HL-60/S4 (cell line): ENCODE measurements around the gene ZBED4.
"Not testable (repeated sequence)": the region's sequence is repeated elsewhere in the genome, so short reads cannot be mapped to it uniquely, and the experiment has no call there.

Experiments used
- in situ Hi-C: fragments of 300-500 bp; cut with MboI; formaldehyde crosslinking; loops from 2 replicates; pipeline ENCODE4 v1.14.3; 2022; ENCODE audit warnings: low sequenced_read_pairs

Gene ZBED4

DNA sequence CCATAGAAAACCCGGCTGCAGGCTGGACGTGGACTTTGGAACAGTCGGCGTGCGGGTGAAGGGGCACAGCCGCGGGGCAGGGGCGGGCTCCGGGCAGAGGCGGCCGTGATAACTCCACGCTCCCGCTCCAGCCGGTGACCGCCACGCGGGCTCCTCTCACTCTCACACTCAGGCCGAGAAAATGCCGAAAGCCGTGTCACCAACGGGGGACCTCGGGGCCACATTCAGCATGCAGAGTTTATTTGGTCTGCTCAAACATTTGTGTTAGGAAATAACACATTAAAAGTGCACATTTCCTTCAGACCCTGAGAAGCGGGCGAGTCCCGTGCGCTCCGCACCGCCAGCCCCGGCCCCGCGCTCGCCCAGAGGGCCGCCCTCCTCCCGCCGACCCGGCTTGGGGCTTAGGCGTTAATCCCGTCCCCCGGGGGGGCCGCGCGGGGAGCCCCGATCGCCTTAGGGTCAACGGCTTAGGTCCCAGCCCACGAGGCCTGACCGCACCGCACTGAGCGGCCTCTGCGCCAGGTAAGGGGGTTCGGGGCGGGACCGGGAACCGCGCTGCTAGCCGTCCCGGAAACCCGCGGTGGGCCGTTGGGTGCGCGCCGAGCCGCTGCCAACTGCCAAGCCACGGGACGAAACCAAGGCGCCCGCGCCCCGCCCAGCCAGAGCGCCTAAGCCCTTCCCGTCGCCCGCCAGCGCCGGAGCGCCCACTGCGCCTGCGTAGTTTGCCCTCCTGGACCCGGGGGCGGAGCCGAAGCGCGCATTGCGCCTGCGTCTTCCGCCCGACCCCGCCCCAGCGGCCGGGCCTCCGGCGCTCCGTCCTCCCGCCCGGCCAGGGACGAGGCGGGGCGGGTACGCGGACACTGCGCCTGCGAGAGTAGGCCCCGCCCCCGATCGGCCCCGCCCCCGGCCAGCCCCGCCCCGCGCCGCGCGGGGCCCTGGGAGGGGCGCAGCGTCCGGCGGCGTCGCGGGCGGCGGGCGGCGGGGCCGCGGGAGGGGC, at the start of gene ZBED4:
ZBED4 (plus strand) TSS at position 947 of the 997 bp plus-strand sequence. CDS start 29,819 bp downstream, outside the sequence.
- in situ Hi-C loops, result no loop called here

- in situ Hi-C loops, result no loop called here
These were observed 46.5 kb upstream of the ZBED4 start for GRCh38 chr22:49807129-49807528.

DNA sequence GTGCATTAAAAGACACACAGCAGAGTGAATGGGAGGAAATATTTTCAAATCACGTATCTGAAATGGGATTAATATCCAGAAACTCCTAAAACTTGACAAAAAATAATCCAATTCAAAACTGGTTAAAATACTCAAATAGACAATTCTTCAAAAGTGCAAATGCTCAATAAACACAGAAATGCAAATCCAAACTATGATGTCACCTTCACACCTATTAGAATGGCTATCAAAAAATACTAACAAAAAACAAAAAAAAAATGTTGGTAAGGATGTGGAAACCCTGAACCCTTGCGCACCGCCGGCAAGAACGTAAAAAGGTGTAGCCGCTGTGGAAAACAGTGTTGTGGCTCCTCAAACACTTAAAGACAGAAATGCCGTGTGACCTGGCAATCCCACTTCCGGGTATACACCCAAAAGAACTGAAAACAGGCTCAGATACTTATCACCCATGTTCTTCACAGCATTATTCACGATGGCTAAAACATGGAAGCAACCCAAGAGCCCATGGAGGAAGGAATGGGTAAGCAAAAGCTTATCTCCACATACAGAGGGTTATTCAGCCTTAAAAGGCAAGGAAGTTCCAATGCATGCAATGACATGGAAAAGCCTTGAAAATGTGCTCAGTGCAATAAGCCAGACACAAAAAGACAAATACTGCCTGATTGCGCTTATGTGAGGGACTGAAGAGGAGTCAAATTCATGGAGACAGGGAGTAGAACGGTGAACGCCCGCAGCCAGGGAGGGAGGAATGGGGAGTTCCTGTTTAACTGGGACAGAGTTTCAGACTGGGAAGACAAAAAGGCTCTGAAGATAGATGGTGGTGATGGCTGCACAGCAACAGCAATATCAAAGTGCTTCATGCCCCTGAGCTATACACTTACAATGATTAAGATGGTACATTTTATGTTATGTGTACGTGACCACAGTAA, 45.6 kb upstream of the ZBED4 start:
- in situ Hi-C loops, result no loop called here

GRCh38 chr22:49810363-49811019, 43.2 kb upstream of the ZBED4 start:
- in situ Hi-C loops, result no loop called here

GRCh38 chr22:49811020-49811791, 42.4 kb upstream of the ZBED4 start:
- in situ Hi-C loops, result no loop called here

DNA sequence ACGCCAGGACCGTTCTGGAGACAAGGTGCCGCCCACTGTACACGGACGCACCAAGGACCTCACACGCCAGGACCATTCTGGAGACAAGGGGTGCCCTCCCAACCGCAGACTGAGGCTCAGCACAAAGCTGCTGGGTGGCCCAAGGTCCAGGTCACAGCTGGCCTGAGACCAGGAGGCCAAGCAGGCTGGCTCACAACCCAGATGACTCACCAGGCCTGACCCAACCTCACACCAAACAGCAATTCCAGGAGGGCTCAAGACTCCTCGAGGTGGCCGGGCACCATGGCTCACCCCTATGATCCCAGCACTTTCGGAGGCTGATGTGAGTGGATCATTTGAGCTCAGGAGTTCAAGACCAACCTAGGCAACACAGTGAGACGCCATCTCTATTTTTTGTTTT, 40.8 kb upstream of the ZBED4 start:
- in situ Hi-C loops, result no loop called here

- in situ Hi-C loops, result no loop called here
These were observed 39.4 kb upstream of the ZBED4 start for GRCh38 chr22:49814164-49814686.

GRCh38 chr22:49814856-49815255, 38.8 kb upstream of the ZBED4 start:
- in situ Hi-C loops, result no loop called here

DNA sequence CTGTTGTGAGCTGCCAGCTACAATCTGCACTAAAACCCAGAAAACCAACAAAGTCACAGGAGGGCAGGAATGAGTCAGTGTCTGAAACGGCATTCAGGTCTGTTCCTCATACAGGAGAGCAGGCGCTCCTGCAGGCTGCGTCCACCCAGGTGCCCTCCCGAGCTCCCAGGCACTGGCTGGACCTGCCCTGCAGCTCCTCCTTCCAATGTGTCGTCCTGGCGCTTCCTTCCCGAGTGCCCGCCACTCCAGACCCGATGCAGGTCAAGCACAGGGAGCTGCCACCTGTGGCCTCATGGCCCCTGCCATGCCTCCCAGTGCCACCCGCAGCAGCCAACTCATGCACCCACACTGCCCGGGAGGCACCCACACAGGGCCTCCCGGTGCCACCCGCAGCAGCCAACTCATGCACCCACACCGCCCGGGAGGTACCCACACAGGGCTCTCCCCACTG, 38.0 kb upstream of the ZBED4 start:
- in situ Hi-C loops, result no loop called here

- in situ Hi-C loops, result no loop called here
These were observed 36.3 kb upstream of the ZBED4 start for GRCh38 chr22:49817359-49817758.

DNA sequence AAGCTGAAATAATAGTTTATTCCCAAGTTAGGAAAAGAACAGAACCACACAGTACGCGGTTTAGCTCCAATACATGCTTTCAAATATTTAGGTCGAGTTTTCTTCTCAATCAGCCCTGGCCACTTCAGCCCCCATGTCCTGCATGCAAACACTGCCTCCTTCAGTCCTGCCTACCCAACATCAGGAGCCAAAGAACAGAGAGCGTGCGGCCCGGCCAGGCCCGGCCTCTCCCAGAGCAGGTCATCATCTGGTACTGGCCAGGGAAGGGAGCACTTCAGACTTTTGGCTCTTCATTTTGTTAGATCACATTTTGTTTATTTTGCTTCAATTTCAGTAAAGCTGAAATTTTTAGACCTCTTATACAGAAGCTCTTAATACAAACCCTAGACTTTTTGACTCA, 32.7 kb upstream of the ZBED4 start:
- in situ Hi-C loops, result no loop called here

DNA sequence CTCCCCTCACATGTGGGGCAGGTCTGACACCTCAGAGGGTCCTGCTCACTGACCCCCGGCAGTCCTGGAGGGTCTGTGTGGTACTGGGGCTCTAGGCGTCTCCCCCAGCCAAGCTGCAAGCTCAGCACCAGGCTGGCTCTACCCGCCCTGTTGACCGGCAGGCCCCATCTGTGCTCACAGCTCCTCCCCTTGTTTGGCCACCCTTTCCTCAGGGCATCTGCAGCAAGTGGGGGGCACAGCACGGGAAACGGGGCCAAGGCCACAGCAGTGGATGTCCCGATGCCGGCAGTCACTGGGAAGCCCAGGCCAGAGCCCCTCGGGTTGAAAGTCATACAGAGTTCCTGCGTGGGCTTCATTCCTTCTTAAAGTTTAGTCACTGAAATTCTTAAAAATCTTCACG, 31.9 kb upstream of the ZBED4 start:
- in situ Hi-C loops, result not testable (repeated sequence)

DNA sequence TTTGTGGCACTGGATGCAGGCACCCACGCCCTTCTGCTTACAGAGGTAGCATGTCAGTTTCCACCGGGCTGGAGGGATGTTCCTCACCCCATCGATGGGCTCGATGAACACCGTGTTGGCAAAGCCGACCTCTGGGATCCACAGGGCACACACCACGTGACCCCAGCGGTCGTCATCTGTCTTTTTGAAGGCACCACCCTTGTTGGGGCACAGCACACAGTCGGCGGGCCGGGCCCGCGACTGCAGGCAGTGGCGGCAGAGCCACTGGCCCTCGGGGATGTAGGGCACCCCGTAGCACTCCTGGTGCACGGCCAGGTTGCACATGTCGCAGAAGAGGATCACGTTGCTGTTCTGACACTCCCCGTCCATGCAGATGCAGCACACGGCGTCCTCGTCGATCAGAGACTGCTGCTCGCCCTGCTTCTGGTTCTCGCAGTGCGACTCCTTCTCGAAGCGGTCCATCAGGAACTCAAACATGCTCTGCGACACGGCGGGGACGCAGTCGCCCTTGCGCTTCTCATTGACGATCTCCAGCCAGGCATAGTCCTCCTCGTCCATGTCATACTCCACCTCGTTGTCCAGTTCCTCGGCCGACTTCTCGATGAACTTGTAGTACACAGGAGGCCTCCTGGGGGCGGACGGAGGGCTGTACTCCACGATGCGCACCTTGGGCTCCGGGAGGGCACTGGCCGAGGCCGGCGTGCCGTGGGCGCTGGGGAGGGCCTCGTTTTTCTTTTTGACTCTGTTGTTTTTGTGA, 30.2 kb upstream of the ZBED4 start:
- in situ Hi-C loops, result no loop called here

GRCh38 chr22:49824185-49824925, 29.3 kb upstream of the ZBED4 start:
- in situ Hi-C loops, result no loop called here

DNA sequence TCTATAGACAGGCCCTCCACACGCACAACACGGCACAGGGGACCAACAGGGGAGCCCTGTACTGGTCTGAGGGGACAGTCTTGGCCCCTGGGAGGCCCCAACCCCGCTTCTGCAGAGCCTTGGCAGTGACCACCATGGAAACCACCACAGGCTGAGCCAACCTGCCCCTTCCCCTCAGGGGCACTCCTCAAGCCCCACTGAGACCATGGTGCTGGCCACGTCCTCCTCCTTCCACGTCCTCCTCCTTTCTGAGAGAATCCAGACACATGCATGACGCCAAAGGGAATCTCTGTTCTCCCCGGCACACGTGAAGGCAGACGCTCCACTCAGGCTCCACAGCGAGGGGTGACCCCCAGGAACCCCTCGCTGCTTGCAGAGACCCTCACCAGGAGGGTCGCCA, 28.7 kb upstream of the ZBED4 start:
- in situ Hi-C loops, result no loop called here

GRCh38 chr22:49825436-49825835, 28.2 kb upstream of the ZBED4 start:
- in situ Hi-C loops, result no loop called here

DNA sequence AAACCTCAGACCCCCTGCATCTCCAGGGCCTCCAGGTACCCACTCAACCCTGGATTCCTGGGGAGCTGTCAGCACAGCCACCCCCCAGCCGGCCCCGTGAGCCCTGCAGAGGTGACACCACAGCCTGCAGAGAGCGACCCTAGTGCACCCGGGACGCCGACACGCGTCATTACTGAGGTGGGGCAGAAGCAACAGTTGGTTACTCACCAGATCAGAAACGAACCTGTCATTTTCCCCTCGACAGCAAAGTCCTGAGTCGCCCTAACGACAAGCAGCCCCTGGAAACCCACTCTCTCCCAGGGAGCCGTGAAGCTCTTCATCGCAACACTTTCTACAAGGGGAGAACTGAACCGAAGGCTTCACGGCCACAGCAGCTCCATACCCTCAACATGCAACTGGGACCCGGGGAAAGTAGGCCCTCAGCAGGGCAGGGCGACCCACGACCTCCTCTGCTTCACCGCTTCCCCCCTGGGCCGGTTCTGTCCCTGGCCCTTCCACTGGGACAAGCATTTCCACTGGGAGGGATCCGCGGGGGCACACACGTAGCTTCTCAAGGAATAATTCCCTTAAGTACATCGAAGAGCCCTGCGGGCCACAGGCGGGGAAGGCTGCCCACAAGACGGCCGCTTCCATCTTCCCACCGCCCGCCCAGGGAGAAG, 27.6 kb upstream of the ZBED4 start:
- in situ Hi-C loops, result no loop called here
